SW 1271 (cell line): Measurements from ENCODE around the gene FILIP1L.

Experiments
- DNase-seq, 2 experiments: peaks; one replicate each; lab custom pipeline; 2025; lab: John Stamatoyannopoulos, UW

Gene FILIP1L

GRCh38 chr3:100009276-100010086 lies 104.8 kb downstream of the FILIP1L start:
- DNase-seq, result no peak

DNA sequence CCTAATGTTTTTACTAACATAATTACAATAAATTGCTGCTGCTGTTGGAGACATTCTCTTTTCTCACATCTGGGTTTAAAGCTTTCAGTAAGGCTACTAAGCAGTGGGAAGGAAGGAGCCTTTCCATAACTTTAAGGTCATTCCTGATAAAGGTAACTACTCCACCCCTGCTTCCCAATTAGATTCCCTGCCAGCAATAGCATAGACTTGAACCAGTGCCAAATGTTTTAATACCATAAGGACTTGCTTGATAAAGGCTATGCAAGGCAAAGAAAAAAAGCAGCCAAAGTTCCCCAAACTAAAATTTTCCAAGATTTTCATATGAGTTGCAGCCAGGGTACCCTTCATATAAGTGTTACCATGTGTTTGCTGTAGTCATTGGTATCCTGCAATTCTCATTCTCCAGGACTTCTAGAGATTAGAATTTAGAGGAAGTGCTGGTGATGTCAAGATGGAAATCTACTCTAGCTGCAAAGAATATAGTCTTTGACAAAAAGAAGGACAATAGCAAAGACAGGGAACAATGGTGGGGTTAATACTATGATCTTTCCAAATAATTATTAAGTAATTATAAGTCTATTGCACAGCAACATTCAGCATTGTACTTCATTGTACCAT lies 106.1 kb downstream of the FILIP1L start:
- no peak for DNase-seq

GRCh38 chr3:100007313-100007712 lies 107.0 kb downstream of the FILIP1L start:
- no peak for DNase-seq

GRCh38 chr3:100006570-100007271 lies 107.6 kb downstream of the FILIP1L start:
- peak in 1 of 2 experiments; percentile 14 for DNase-seq

- no peak for DNase-seq
Observed at GRCh38 chr3:100005665-100006393, 108.5 kb downstream of the FILIP1L start.

DNA sequence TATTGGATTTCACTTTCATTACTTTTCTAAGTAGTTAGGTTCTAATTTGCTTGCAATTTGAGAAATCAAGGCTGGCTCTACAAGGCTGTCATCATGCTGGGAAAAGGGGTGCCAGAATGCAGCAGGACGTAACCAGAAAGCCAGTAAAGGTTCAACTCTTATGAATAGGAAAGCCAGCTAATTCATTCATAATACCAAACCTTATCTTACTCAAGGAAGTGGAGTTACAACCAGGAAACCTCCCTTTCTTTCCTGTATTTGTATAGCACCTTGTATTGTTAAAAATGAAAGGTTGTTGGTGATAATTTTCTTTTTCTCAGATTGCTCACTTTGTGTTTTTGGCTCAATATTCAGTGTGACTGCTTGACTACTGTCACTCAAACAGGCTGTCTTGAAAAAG lies 109.4 kb downstream of the FILIP1L start:
- DNase-seq, result no peak

- no peak for DNase-seq
Observed at GRCh38 chr3:100003609-100004503, 110.4 kb downstream of the FILIP1L start.

DNA sequence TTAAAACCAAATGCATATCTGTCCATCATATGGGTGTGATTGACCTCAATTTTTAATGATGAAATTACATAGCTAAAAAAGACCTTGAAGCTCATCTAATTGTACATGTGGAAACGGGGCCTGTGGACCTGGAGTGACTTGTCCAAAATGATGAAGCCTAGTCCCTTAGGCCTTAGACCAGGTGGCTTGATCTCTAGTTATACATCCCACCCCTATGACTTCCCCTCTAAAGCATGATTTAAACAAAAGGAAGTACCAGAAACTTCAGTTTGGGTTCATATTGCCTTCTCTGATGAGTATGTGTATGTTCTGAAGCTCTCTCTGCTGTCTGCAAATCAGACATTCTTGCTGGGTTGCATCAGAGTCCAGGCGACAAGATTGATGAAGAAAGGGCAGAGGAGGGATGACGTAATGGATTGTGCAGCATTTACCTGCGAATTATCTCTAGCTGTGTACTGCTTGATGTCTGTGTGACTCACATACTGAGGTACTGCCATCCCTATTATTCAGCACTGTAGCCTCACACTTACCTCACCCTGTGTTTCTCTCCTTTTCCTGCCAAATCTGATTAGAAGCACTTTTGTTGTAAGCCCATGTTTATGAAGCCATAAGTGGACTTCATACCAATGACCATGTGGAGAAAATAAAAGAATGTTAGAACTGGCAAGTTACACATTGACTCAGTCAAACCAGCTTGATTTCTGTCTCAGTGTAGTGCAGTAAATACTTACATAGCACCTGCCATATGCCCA lies 111.5 kb downstream of the FILIP1L start:
- peak in 1 of 2 experiments; percentile 38 for DNase-seq

DNA sequence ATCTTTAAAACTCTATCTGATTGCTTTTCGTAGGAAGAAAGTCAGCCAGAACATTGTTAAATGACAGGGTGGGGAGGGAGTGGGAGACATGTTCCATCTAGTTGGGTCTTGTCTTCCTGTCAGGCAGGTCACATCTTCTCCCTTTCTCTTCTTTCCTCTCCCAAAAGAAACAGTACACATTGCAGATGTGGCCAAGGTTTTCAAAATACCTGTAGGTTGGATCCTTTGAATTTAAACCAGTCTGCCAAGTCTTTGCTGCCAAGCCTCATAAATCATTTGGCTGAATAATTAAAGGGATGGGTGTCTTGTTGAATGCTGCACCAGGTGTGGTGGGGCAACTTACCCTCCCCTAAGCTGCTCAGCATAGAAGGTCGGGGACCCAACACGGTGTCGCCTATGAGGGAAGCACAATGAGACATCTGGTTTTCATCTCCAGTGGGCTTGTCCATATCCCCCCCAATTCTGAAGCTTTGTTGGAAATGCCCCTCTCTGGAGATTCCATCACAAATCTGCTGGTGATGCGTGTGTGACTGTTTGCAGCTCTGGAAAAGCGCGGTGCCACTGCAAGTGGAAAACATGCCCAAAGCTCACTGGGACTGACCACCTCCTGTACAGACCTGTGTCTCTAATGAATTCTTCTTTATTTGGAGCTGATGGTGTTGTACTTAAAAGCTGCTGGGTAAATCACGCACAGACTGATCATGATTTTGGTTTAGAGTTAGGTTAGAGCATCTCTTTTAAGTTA lies 112.6 kb downstream of the FILIP1L start:
- no peak for DNase-seq

DNA sequence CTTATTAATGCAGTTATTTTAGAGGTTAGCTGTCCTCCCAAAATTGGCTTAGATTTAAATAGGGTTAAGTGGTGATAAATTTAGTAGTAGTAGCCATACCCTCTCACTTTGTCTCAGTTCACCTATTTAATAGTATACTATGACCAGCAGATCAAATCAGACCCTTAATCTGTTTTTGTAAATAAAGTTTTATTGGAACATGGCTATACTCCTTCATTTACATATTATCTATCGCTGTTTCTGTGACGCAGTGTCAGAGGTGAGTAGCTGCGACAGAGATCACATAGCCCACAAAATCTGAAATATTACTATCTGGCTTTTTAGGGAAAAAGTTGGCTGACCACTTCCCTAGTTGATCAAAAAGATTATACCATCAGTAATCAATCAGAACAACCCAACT lies 113.2 kb downstream of the FILIP1L start:
- DNase-seq, result no peak

DNA sequence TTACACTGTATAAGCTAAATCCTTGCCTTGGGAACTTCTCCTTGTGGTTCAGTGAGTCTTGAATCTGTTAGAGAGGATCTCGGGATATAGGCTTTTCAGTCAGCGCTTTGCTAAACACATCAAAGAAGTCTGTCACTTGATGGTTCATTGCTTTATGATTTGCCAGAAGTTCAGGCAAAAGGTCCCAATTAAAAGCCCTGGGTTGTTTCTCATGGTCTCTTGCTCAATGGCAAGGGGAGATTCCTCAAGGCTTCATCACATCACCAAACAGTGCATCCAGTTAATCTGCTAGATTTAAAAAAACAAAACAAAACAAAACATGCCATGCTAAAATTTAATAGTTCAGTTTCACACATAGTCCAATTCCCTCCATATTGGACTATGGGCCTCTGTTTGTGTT lies 114.8 kb downstream of the FILIP1L start:
- DNase-seq, result no peak

DNA sequence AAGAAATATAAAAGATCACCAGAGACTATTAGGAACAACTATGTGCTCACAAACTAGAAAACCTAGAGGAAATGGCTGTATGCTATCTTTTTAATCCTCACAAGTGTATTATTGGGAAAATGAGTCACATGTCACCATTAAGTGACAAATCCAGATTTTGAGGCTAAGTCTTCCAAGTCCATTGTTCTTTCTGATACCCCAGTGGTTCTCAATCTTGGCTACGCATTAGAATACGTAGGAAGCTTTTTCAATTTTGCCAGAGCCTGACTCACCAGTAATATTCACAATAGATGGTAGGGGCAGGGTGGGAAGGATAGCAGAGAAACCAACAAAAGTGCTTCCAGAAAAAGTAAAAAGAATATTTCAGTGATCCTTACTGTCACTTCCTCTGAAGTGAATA lies 117.0 kb downstream of the FILIP1L start:
- DNase-seq, result no peak

DNA sequence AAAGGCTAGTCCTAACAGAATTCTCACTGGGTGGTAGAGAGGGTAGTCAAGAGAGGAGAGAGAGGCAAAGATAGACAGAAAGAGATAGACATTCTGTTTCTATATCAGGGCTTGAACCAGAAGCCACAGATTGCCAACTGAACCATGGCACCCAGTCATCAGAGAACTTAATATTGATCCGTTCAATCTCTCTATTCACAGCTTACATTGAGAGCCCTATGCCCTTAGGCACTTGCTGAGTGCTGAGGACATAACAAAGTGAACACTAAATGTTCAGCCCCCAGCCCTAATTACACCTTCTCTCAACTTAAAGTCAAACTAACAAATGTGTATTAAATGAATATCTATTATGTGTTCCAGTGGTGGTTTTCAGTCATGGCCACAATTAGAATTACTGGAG lies 124.1 kb downstream of the FILIP1L start:
- no peak for DNase-seq

DNA sequence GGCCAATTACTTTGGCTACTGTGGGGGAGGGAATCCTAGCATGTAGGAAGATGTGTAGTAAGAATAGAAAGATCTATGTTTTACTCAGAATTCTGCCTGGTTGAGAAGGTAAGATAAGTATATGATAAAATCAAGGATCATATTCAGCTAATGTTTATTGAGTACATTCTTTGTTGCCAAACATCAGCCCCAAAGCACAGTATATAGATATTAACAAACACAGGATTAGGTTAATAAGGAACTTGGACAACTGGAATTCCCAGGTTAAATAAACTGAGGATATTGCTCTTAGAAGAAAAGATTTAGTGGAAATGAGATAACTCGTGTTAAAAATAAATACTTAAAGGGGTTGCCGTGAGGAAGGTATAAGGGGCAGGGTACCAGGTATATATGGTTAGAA lies 129.6 kb downstream of the FILIP1L start:
- DNase-seq, result no peak

DNA sequence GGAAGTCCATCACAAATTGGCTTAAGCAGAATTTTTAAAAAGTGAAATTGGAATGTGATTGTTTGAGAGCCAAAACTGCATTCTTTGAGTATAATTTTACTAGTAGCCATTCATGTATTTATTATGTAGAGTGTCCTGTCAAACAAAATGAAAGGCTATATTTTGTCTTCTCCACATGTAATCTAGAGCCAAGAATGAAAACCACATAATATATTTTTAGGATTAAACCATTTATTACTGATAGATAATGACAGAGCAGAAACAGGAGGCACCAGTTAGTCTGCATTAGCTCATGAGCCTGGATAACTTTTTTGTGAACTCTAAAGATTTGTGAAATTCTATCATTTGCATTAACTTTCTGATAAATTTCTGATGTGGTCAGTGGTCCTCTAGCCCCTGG lies 130.2 kb downstream of the FILIP1L start:
- no peak for DNase-seq

- DNase-seq, result no peak
Observed at GRCh38 chr3:99982650-99983049, 131.7 kb downstream of the FILIP1L start.

DNA sequence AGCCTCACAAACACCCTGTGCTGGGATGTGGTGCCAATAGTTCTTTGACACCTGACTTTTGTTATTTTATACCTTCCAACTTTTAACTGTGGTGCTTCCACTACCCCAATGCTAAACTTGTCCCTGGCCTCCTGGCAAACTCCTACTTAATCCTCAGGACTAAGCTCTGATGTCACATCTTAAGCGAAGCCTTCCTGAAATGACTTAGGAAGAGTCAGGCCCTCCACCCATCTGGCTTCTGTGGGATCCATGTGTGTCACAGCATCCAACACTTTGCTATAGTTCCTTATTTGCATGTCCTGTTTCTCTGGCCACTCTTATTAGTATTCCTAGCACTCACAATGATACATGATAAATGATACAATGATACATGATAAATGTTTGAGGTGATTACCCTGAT lies 133.2 kb downstream of the FILIP1L start:
- no peak for DNase-seq

DNA sequence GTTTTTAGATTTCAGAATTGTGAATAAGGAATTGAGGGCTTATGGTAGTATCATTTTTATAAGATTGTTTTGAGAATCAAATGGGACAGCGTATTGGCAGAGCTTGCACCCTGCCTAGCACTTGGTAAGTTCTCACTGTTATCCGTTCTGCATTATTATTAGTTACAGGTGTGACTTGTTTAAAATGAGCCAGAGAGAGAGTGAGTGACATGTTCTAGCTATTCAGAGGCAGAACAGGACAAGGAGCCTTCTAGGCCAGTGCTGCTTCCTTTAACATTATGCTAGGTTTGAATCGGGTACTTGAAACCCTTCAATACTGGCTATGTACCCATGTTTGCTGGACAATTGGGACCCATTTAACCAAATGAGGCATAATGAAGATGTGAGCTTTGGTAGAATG lies 133.7 kb downstream of the FILIP1L start:
- no peak for DNase-seq

DNA sequence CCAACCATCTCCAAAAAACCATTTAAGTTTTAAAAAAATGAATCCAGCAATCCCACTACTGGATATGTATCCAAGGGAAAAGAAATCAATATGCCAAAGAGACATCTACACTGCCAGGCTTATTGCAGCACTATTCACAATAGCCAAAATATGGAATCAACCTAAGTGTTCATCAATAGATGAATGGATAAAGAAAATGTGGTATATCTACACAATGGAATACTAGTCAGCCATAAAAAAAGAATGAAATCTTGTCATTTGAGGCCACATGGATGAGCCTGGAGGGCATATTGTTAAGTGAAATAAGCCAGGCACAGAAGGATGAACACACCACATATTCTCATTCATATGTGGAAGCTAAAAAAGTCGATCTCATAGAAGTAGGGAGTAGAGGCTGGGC lies 136.1 kb downstream of the FILIP1L start:
- DNase-seq, result no peak

DNA sequence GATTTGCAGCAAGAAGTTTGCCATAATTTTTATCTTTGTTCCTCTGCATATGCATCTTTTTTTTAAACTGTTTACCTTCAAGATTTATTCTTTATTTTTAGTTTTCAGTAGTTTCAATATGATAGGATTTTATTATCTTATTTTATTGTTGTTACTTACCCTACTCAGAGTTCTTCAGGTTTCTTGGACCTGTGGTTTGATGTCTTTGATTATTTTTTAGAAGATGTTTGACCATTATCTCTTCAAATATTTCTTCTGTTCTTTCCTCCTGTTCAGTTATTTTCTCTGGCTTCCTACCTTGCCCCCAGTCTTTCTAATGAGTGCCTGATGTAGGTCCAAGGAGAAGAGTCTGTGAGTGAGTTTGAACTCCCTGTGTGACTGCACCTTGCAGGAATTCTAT lies 137.7 kb downstream of the FILIP1L start:
- DNase-seq, result no peak
